ENCODE measurements around the gene EIF4E1B.

Gene EIF4E1B

GRCh38 chr5:176636426-176636825 is 6.0 kb downstream of the EIF4E1B start:
- no peaks in the 10 kb centered on the region for H3K36me3 ChIP-seq (ENCODE audit: control insufficient read depth, low read length)
- no peak overlapping the region for H3K4me3 ChIP-seq (ENCODE audit: low read length)
- H3K4me2 ChIP-seq (ENCODE audit: low read length) = no peak overlapping the region
- H3K27ac ChIP-seq (ENCODE audit: low read depth, low read length) = no peak overlapping the region
- no peaks in the 10 kb centered on the region for H3K9me3 ChIP-seq (ENCODE audit: control insufficient read depth, insufficient read depth, low read length)
- H3K9me2 ChIP-seq (replicated peaks; ENCODE audit: control insufficient read depth, low read length) = no peaks in the 10 kb centered on the region
- no peaks in the 10 kb centered on the region for H3K79me2 ChIP-seq (ENCODE audit: control insufficient read depth, low read length)
- 0 out of 2 replicates have a peak, but pooled peaks cover 5% of the 10 kb centered on the region for H3F3A ChIP-seq (ENCODE audit: control insufficient read depth, insufficient read depth)
- no peaks in the 10 kb centered on the region for H3K27me3 ChIP-seq (ENCODE audit: control insufficient read depth, low read length)
- peaks cover 41% of the 10 kb centered on the region for H3K4me1 ChIP-seq (ENCODE audit: control insufficient read depth, low read length)
- TF ChIP-seq EZH2phosphoT487 (IDR thresholded peaks at IDR 0.05; ENCODE audit: borderline replicate concordance, low read length) = no peak
- TF ChIP-seq, protein P1, sequence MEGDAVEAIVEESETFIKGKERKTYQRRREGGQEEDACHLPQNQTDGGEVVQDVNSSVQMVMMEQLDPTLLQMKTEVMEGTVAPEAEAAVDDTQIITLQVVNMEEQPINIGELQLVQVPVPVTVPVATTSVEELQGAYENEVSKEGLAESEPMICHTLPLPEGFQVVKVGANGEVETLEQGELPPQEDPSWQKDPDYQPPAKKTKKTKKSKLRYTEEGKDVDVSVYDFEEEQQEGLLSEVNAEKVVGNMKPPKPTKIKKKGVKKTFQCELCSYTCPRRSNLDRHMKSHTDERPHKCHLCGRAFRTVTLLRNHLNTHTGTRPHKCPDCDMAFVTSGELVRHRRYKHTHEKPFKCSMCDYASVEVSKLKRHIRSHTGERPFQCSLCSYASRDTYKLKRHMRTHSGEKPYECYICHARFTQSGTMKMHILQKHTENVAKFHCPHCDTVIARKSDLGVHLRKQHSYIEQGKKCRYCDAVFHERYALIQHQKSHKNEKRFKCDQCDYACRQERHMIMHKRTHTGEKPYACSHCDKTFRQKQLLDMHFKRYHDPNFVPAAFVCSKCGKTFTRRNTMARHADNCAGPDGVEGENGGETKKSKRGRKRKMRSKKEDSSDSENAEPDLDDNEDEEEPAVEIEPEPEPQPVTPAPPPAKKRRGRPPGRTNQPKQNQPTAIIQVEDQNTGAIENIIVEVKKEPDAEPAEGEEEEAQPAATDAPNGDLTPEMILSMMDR (IDR thresholded peaks at IDR 0.05; ENCODE audit: low read depth, low read length, poor library complexity, severe bottlenecking) = no peak
- H4K20me1 ChIP-seq (ENCODE audit: control insufficient read depth, insufficient read depth, low read depth, low read length) = no peaks in the 10 kb centered on the region

- H3K27ac ChIP-seq (ENCODE audit: low read depth, low read length) = no peak overlapping the region
- no peaks in the 10 kb centered on the region for H3K79me2 ChIP-seq (ENCODE audit: control insufficient read depth, low read length)
- no peaks in the 10 kb centered on the region for H3F3A ChIP-seq (ENCODE audit: control insufficient read depth, insufficient read depth)
- H3K36me3 ChIP-seq (ENCODE audit: control insufficient read depth, low read length) = no peaks in the 10 kb centered on the region
- TF ChIP-seq, protein P1 (IDR thresholded peaks at IDR 0.05; ENCODE audit: low read depth, low read length, poor library complexity, severe bottlenecking) = no peak
- TF ChIP-seq EZH2phosphoT487 (IDR thresholded peaks at IDR 0.05; ENCODE audit: borderline replicate concordance, low read length) = no peak
- H4K20me1 ChIP-seq (ENCODE audit: control insufficient read depth, insufficient read depth, low read depth, low read length) = no peaks in the 10 kb centered on the region
- H3K9me3 ChIP-seq (ENCODE audit: control insufficient read depth, insufficient read depth, low read length) = no peaks in the 10 kb centered on the region
- peaks cover 31% of the 10 kb centered on the region for H3K4me1 ChIP-seq (ENCODE audit: control insufficient read depth, low read length)
- H3K27me3 ChIP-seq (ENCODE audit: control insufficient read depth, low read length) = no peaks in the 10 kb centered on the region
- H3K9me2 ChIP-seq (replicated peaks; ENCODE audit: control insufficient read depth, low read length) = no peaks in the 10 kb centered on the region
- no peak overlapping the region for H3K4me3 ChIP-seq (ENCODE audit: low read length)
- H3K4me2 ChIP-seq (ENCODE audit: low read length) = no peak overlapping the region
Observed at GRCh38 chr5:176637556-176637955, 7.1 kb downstream of the EIF4E1B start.

DNA sequence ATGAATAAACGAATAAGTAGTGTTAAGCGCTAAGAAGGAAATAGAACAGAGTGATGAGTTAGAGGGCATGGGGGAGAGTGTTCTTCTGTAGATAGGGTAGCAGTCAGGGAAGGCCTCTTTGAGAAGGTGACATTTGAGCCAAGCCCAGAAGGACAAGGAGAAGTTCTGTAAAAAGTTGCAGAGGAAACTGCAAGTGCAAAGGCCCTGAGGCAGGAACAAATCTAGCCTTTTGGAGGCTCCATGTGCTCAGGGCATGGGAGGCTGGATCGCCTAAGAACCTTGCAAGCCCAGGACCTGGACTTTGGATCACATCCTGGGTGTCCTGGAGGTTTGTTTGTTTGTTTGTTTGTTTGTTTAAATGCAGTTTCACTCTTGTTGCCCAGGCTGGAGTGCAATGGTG is 8.0 kb downstream of the EIF4E1B start:
- no peak overlapping the region for H3K4me3 ChIP-seq (ENCODE audit: low read length)
- H3K9me3 ChIP-seq (ENCODE audit: control insufficient read depth, insufficient read depth, low read length) = no peaks in the 10 kb centered on the region
- H3K36me3 ChIP-seq (ENCODE audit: control insufficient read depth, low read length) = no peaks in the 10 kb centered on the region
- no peaks in the 10 kb centered on the region for H3F3A ChIP-seq (ENCODE audit: control insufficient read depth, insufficient read depth)
- H3K9me2 ChIP-seq (replicated peaks; ENCODE audit: control insufficient read depth, low read length) = no peaks in the 10 kb centered on the region
- no peak overlapping the region for H3K4me2 ChIP-seq (ENCODE audit: low read length)
- H4K20me1 ChIP-seq (ENCODE audit: control insufficient read depth, insufficient read depth, low read depth, low read length) = no peaks in the 10 kb centered on the region
- peaks cover 22% of the 10 kb centered on the region for H3K4me1 ChIP-seq (ENCODE audit: control insufficient read depth, low read length)
- H3K27ac ChIP-seq (ENCODE audit: low read depth, low read length) = no peak overlapping the region
- no peak for TF ChIP-seq EZH2phosphoT487 (IDR thresholded peaks at IDR 0.05; ENCODE audit: borderline replicate concordance, low read length)
- TF ChIP-seq, protein P1 (IDR thresholded peaks at IDR 0.05; ENCODE audit: low read depth, low read length, poor library complexity, severe bottlenecking) = no peak
- H3K27me3 ChIP-seq (ENCODE audit: control insufficient read depth, low read length) = no peaks in the 10 kb centered on the region
- no peaks in the 10 kb centered on the region for H3K79me2 ChIP-seq (ENCODE audit: control insufficient read depth, low read length)

Data from DOHH2 (cell line).